Measurements from ENCODE around the gene TRIM47. TPM values are rescaled to one million over a fixed set of nuclear protein-coding genes. Genes with fewer than 3 reads are reported as not detected.

Gene TRIM47
- total RNA-seq, 1 donor from 2014 or later = 22.5 TPM

GRCh38 chr17:75848523-75849278, 29.7 kb downstream of the TRIM47 start:
- intact Hi-C loops (cut with micrococcal nuclease) = no loop called here

- intact Hi-C loops (cut with micrococcal nuclease) = no loop called here
Observed at GRCh38 chr17:75847614-75848522, 30.5 kb downstream of the TRIM47 start.

GRCh38 chr17:75846692-75847613, 31.4 kb downstream of the TRIM47 start:
- intact Hi-C loops (cut with micrococcal nuclease) = no loop called here

GRCh38 chr17:75845933-75846691, 32.3 kb downstream of the TRIM47 start:
- intact Hi-C loops (cut with micrococcal nuclease) = no loop called here

GRCh38 chr17:75845058-75845711, 33.2 kb downstream of the TRIM47 start:
- intact Hi-C loops (cut with micrococcal nuclease) = no loop called here

- intact Hi-C loops (cut with micrococcal nuclease) = loop anchor here (1.0 to 5.0 kb wide), 2 partner anchors 11 to 67 kb away; partner anchors contain the start of gene WBP2
Observed at GRCh38 chr17:75844530-75845057, 33.8 kb downstream of the TRIM47 start.

GRCh38 chr17:75843577-75844529, 34.5 kb downstream of the TRIM47 start, which contains the start of gene UNC13D:
TSS of gene UNC13D (minus strand) at chr17:75844404. CDS start at chr17:75844337, 67 bp downstream.
- intact Hi-C loops (cut with micrococcal nuclease) = loop anchor here (1.0 to 5.0 kb wide), 2 partner anchors 11 to 67 kb away; partner anchors contain the start of gene WBP2

GRCh38 chr17:75842963-75843576, 35.3 kb downstream of the TRIM47 start:
- intact Hi-C loops (cut with micrococcal nuclease) = loop anchor here (5.0 kb wide), 1 partner anchor 66 kb away; a partner anchor contains a TSS

- intact Hi-C loops (cut with micrococcal nuclease) = loop anchor here (5.0 kb wide), 1 partner anchor 65 kb away; a partner anchor contains a TSS
Observed at GRCh38 chr17:75842411-75842810, 36.0 kb downstream of the TRIM47 start.

GRCh38 chr17:75840799-75841164, 37.6 kb downstream of the TRIM47 start:
- intact Hi-C loops (cut with micrococcal nuclease) = loop anchor here (5.0 kb wide), 1 partner anchor 63 kb away; a partner anchor contains a TSS

- intact Hi-C loops (cut with micrococcal nuclease) = loop anchor here (5.0 kb wide), 1 partner anchor 63 kb away; a partner anchor contains a TSS
Observed at GRCh38 chr17:75839942-75840798, 38.2 kb downstream of the TRIM47 start.

GRCh38 chr17:75838410-75838809, 40.0 kb downstream of the TRIM47 start:
- intact Hi-C loops (cut with micrococcal nuclease) = no loop called here

- intact Hi-C loops (cut with micrococcal nuclease) = no loop called here
Observed at GRCh38 chr17:75837899-75838298, 40.5 kb downstream of the TRIM47 start.

- intact Hi-C loops (cut with micrococcal nuclease) = no loop called here
Observed at GRCh38 chr17:75836605-75837004, 41.8 kb downstream of the TRIM47 start.

GRCh38 chr17:75835654-75835987, 42.8 kb downstream of the TRIM47 start:
- intact Hi-C loops (cut with micrococcal nuclease) = no loop called here

GRCh38 chr17:75834928-75835653, 43.3 kb downstream of the TRIM47 start:
- intact Hi-C loops (cut with micrococcal nuclease) = no loop called here

Data from T-helper 2 cell treated with Interferon-gamma antibody and Interleukin-4, amounts not matched to agents 100 ng/mL and 5 ng/mL, for 36 hours (primary cell).